A673 (cell line): ENCODE data around the gene NTN3. TPM values are rescaled to one million over a fixed set of nuclear protein-coding genes. Genes with fewer than 3 reads are reported as not detected.

ENCODE experiments used
- BruUV-seq: library from RNA; stranded (reverse); fragments of 400-500 nt; replicated peaks from 2 replicates; lab custom pipeline; 2021; lab: Mats Ljungman, UMichigan
- CTCF ChIA-PET: fragments of 300-600 bp; sonication (Branson Sonifier 250); formaldehyde crosslinking; loops from one replicate; lab custom pipeline; 2022; ENCODE audit warnings: antibody characterized with exemption; lab: Charles Lee
- POLR2A ChIA-PET: fragments of 300-600 bp; sonication (Branson Sonifier 250); formaldehyde crosslinking; loops from one replicate; lab custom pipeline; 2022; ENCODE audit warnings: antibody characterized with exemption; ENCODE audit not compliant: low non-redundant PET; lab: Charles Lee
- DNase-seq: peaks from one replicate; pipeline ENCODE4 v3.0.0-alpha.2; 2015; ENCODE audit warnings: low spot score
- H3K27ac ChIP-seq: fragments of 200-600 bp; sonication (generic); 2 replicates; pipeline ENCODE4 v1.5.1; 2016; ENCODE audit warnings: mixed run types, low read depth, mild to moderate bottlenecking, mixed read lengths, antibody characterized with exemption, low read length; ENCODE audit not compliant: poor library complexity, severe bottlenecking
- H3K27me3 ChIP-seq: fragments of 200-600 bp; sonication (generic); replicated peaks from 2 replicates; pipeline ENCODE4 v1.6.1; 2017; ENCODE audit warnings: mixed run types, low read depth, mild to moderate bottlenecking, mixed read lengths, antibody characterized with exemption, low read length; ENCODE audit not compliant: insufficient read depth, poor library complexity
- H3K36me3 ChIP-seq: fragments of 200-600 bp; sonication (generic); 2 replicates; pipeline ENCODE4 v1.6.1; 2016; ENCODE audit warnings: mixed run types, mild to moderate bottlenecking, mixed read lengths, antibody characterized with exemption, low read length; ENCODE audit not compliant: insufficient read depth, poor library complexity, severe bottlenecking
- H3K4me1 ChIP-seq: fragments of 200-600 bp; sonication (generic); 2 replicates; pipeline ENCODE4 v1.6.1; 2017; ENCODE audit warnings: mixed run types, mild to moderate bottlenecking, mixed read lengths, antibody characterized with exemption, low read length; ENCODE audit not compliant: insufficient read depth, poor library complexity, severe bottlenecking
- H3K4me3 ChIP-seq: fragments of 200-600 bp; sonication (generic); 2 replicates; pipeline ENCODE4 v1.5.1; 2016; ENCODE audit warnings: low read depth, mixed run types, mild to moderate bottlenecking, mixed read lengths, low read length; ENCODE audit not compliant: poor library complexity, severe bottlenecking
- H3K9me3 ChIP-seq: fragments of 200-600 bp; sonication (generic); 2 replicates; pipeline ENCODE4 v1.6.1; 2016; ENCODE audit warnings: mixed run types, low read depth, mild to moderate bottlenecking, mixed read lengths, antibody characterized with exemption, low read length; ENCODE audit not compliant: poor library complexity, severe bottlenecking
- CTCF ChIP-seq: fragments of 300-800, 200-600 bp; sonication (generic); conservative IDR thresholded peaks from 2 replicates; pipeline ENCODE4 v1.5.1; 2017; ENCODE audit warnings: low read depth, mild to moderate bottlenecking, antibody characterized with exemption, low read length, moderate library complexity, mixed read lengths
- EZH2 ChIP-seq: fragments of 200-600 bp; sonication (generic); IDR thresholded peaks from 2 replicates; pipeline ENCODE4 v1.6.1; 2017; ENCODE audit warnings: borderline replicate concordance, low read depth, mild to moderate bottlenecking, mixed read lengths, antibody characterized with exemption, low read length; ENCODE audit not compliant: poor library complexity, severe bottlenecking
- intact Hi-C: fragments of 100-400 bp; cut with micrococcal nuclease; formaldehyde crosslinking; loops from one replicate; pipeline ENCODE4 v1.10.0; 2022; ENCODE audit not compliant: unreplicated experiment
- total RNA-seq: library from RNA; stranded (reverse); gene quantifications from 2 replicates; pipeline ENCODE4 v1.2.3, GENCODE V29; 2021

Gene NTN3
- total RNA-seq, 1 experiment from 2014 or later: 1.6 TPM

- no peak for DNase-seq
- no peaks in the 10 kb centered on the region for H3K9me3 ChIP-seq
- POLR2A ChIA-PET: no interaction called here
- H3K4me1 ChIP-seq: peaks cover 3% of the 10 kb centered on the region
- H3K27me3 ChIP-seq: no peaks in the 10 kb centered on the region
- H3K36me3 ChIP-seq: no peaks in the 10 kb centered on the region
- H3K27ac ChIP-seq: no peak overlapping the region
- TF ChIP-seq EZH2: no peak
- no peak for TF ChIP-seq CTCF
- no peak overlapping the region for H3K4me3 ChIP-seq
- CTCF ChIA-PET: no interaction called here
- intact Hi-C loops: no loop called here
- BruUV-seq: no TSS peak
These were observed 9.9 kb downstream of the NTN3 start for GRCh38 chr16:2480948-2481347.

DNA sequence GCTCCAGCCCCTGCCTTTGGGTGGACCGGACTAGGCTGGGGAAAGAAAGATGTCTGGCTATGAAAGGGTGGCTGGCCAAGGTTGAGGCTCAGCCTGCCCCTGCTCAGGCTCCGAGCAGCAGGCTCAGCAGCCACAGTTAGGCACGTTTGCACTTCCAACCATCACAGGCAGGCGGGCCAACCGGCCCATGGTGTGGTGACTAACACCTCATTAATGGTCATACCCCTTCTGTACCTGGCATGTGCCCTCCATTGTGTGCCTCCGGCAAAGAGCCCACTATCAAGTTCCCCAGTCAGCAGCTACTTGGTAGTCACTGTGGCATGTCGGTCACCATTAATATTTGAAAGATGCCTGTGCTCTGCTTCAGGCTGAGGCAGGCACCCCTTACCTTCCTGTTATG, 10.6 kb downstream of the NTN3 start:
- Histone ChIP-seq H3K36me3 (no peaks in the 10 kb centered on the region), H3K27ac (no peak overlapping the region), H3K4me1 (no peaks in the 10 kb centered on the region), H3K9me3 (no peaks in the 10 kb centered on the region), H3K27me3 (no peaks in the 10 kb centered on the region), H3K4me3 (no peak overlapping the region)
- ChIA-PET POLR2A (no interaction called here), CTCF (no interaction called here)
- DNase-seq: no peak
- BruUV-seq: no TSS peak
- TF ChIP-seq EZH2 (no peak), CTCF (no peak)
- intact Hi-C loops: no loop called here

- intact Hi-C loops: no loop called here
- no peaks in the 10 kb centered on the region for H3K27me3 ChIP-seq
- H3K4me1 ChIP-seq: no peaks in the 10 kb centered on the region
- CTCF ChIA-PET: no interaction called here
- no peak overlapping the region for H3K4me3 ChIP-seq
- POLR2A ChIA-PET: no interaction called here
- no TSS peak for BruUV-seq
- H3K9me3 ChIP-seq: no peaks in the 10 kb centered on the region
- TF ChIP-seq CTCF (no peak), EZH2 (no peak)
- DNase-seq: no peak
- no peaks in the 10 kb centered on the region for H3K36me3 ChIP-seq
- no peak overlapping the region for H3K27ac ChIP-seq
These were observed 11.2 kb downstream of the NTN3 start for GRCh38 chr16:2482249-2482648.
